ENCODE results near the gene SP5.

SP5 gene

DNA sequence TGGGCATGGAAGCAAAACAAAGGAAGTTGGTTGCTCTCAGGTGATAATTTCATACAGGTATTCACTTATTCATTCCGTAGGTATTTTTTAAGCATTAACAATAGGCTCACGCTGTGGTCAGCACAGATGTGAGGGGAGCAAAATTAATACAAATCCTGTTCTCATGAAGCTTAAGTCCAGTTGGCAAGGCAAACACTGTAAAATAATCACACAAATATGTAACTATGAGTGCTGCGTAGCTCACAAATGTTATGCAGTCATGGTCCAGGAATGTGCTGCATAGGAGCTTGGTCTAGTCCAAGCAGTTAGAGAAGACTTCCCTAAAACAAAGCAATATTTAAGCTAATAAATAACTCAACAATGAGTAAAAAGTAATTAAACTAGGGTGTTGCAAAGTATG lies 23.9 kb downstream of the SP5 start:
- no peak overlapping the region for H3K4me3 ChIP-seq (ENCODE audit: low read depth, low read length)
- TF ChIP-seq CTCF (IDR thresholded peaks at IDR 0.05; ENCODE audit: borderline replicate concordance, insufficient read depth, low read depth, low read length) = no peak

GRCh38 chr2:170739507-170740046 lies 24.4 kb downstream of the SP5 start:
- no peak for TF ChIP-seq CTCF (IDR thresholded peaks at IDR 0.05; ENCODE audit: borderline replicate concordance, insufficient read depth, low read depth, low read length)
- H3K4me3 ChIP-seq (ENCODE audit: low read depth, low read length) = no peak overlapping the region

GRCh38 chr2:170740660-170741059 lies 25.5 kb downstream of the SP5 start:
- H3K4me3 ChIP-seq (ENCODE audit: low read depth, low read length) = no peak overlapping the region

GRCh38 chr2:170742000-170742399 lies 26.9 kb downstream of the SP5 start:
- no peak for TF ChIP-seq CTCF (IDR thresholded peaks at IDR 0.05; ENCODE audit: borderline replicate concordance, insufficient read depth, low read depth, low read length)
- no peak overlapping the region for H3K4me3 ChIP-seq (ENCODE audit: low read depth, low read length)

More at GRCh38 chr2:170740660-170741059, 25.5 kb downstream of the SP5 start:
- no peak for TF ChIP-seq CTCF (IDR thresholded peaks at IDR 0.05; ENCODE audit: borderline replicate concordance, insufficient read depth, low read depth, low read length)

DNA sequence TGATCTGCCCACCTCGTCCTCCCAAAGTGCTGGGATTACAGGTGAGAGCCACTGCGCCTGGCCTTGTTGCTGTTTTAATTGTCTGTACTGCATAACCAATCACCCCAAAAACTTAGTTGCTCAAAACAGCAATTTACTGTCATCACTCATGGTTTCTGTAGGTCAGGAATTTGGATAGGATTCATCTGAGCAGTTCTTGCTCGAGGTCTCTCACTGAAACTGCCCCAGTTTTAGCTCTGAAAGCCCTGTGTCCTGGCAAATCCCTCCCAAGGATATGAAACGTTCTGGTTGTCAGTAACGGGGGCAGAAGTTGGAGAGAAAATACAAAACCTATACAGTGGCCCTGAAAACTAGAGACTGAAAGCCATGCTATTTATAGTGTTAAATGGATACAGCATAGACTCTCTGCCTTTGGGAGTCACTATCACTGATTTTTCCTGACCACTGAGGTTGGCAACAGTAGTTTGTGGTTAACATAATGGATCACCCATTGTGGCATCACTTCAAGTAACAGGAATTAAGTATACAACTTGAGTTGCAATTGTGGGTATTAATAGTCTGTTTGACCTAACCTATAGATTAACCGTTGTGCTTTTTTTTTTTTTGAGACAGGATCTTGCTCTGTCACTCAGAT lies 27.9 kb downstream of the SP5 start:
- TF ChIP-seq CTCF (IDR thresholded peaks at IDR 0.05; ENCODE audit: borderline replicate concordance, insufficient read depth, low read depth, low read length) = no peak
- no peak overlapping the region for H3K4me3 ChIP-seq (ENCODE audit: low read depth, low read length)

GRCh38 chr2:170743530-170744239 lies 28.5 kb downstream of the SP5 start:
- no peak overlapping the region for H3K4me3 ChIP-seq (ENCODE audit: low read depth, low read length)
- no peak for TF ChIP-seq CTCF (IDR thresholded peaks at IDR 0.05; ENCODE audit: borderline replicate concordance, insufficient read depth, low read depth, low read length)

All from GM12875 (cell line).